Right forelimb (tissue), 1 donor: ENCODE data around the gene SV2C.

ENCODE experiments used
- DNase-seq: peaks from one replicate; pipeline ENCODE4 v3.0.0-alpha.2; 2018

The SV2C gene

DNA sequence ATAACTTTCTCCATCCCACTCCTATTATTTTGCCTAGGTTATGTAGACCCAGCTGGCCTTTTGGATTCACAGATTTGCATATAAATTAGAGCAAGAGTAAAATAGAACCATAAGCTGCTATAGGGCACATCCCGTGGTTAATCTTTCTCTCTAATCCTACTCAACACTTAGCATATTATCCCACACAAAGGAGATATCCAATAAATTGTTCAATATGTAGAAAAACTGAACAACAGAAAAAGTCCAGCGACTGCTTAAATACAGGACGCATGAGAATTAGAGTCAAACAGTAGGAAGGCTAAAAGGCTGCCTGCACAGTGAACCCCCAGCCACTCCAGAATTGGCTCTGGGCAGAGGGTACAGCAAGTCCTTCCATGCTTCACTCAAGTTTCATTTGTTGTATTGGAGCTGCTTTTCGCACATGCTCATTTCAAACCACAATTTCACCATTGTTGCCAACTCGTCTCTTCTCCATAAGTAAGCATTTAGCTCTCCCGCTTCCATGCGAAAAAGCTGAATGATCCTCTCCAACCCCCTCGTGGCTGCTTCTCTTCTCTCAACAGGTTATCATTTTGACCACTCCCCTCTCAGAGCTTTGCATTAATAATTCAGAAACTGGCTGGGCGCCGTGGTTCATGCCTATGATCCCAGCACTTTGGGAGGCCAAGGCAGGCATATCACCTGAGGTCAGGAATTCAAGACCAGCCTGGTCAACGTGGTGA, 305.8 kb downstream of the SV2C start:
- DNase-seq: no peak

DNA sequence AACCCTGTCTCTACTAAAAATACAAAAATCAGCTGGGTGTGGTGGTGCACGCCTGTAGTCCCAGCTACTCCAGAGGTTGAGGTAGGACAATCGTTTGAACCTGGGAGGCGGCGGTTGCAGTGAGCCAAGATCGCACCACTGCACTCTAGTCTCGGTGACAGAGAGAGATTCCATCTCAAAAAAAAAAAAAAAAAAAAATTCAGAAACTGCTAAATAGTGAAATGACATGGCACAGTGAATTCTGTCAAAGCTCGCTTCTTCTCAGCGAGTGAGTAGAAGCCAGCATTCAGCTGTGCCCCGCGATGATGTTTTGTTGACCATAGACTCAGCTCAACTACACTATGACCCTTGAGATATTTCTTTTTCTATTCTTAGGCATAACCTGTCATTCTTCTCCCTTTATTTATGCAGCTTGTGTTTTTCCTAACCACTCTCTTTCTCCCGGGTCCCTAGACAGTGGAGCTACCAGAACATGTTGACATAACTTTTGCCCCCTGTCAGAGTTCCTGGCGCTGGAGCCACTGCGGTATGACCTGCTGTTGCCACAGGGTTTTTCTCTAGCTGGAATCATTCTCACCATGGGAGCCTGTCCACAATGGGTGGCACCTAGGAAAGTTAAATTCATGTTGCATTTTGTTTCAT, 306.5 kb downstream of the SV2C start:
- DNase-seq: no peak

DNA sequence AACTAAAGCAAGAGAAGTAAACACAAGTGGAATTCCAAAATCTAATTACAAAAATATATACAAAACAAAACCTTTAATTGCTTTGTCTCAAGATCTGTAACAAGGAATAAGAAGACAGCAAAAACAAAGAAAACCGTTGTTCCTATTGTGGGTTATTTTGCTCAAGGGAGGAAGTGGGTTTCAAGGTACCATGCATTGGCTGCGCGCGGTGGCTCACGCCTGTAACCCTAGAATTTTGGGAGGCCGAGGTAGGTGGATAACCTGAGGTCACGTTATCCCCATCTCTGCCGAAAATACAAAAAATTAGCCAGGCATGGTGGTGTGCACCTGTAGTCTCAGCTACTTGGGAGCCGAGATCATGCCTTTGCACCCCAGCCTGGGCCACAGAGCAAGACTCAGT, 307.8 kb downstream of the SV2C start:
- no peak for DNase-seq

DNA sequence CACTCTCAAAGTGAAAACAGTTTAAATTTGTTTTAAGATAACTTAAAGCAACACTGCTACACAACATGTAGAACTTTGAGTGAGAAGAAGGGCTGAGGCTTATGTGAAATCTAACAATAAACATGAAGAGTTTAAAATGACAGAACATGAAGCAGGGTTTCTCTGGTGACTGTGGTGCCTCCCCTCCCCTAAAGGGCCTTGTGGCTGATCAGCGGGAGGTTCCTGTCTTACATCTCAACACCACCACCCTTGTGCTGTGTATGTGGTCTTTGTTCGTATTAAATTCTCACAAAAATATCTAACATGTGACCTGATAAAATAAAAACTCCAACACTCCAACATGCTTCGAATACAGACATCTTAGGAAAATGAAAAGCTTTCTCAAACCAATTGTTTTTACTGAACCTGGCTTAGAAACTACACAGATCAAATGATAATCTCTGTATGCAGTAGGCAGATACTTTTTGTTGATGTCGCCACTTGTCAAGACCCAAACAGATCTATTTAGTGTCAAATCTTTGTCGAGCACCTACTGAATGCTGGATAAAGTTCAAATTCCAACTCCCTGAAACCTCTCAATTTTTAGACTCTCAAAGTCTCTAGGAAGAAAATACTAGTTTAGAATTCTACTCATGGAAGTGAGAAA, 310.0 kb downstream of the SV2C start:
- DNase-seq: no peak

DNA sequence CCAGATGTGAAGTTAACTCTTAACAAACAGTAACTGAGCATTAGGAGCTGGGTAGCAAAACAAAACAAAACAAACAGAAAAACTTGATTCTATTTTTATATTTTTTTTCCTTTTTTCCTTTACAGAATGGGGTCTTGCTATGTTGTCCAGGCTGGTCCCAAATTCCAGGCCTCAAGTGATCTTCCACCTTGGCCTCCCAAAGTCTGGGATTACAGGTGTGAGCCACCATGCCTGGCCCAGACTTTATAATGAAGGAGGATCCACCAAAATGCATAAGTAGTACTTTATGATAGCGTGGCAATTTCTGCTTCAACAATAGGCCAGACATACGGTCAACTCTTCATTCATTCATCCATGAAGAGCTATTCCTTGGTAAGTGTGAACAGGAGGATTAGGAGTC, 314.0 kb downstream of the SV2C start:
- no peak for DNase-seq

DNA sequence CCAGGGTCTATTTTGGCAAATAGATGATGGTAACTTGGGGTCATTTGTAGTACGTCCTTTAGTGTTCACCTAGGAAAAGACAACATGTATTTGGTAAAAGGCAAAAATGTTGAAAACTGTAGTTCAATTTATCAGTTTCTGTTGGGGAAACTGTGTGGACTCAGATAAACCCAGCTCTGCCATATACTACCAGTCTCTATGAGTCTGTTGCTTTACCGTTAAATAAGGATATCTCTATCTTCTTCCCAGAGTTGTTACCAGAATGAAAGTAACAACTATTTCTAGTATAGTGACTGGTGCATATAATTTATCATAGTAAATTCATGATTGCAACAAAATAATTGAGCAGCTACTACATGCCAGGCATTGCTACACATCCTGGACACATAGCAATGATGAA, 316.1 kb downstream of the SV2C start:
- no peak for DNase-seq

DNA sequence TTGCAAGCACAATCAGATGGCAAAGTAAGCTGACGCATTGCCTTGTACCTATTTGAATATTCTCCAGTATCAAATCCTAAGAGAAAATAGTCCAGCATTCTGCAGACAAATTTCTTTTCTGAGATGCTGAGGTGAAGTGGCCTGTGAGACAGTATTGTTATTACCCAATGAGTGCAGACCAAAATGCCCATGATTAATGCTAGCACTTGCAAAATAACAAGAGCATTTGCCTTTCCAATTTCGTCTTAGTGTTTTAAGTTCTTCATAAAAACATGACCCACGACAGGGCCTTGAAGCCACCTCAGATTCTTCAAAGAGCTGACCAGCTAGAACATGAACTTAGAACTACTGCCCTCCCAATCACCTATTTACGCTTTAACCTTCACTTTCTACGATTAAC, 317.3 kb downstream of the SV2C start:
- no peak for DNase-seq

DNA sequence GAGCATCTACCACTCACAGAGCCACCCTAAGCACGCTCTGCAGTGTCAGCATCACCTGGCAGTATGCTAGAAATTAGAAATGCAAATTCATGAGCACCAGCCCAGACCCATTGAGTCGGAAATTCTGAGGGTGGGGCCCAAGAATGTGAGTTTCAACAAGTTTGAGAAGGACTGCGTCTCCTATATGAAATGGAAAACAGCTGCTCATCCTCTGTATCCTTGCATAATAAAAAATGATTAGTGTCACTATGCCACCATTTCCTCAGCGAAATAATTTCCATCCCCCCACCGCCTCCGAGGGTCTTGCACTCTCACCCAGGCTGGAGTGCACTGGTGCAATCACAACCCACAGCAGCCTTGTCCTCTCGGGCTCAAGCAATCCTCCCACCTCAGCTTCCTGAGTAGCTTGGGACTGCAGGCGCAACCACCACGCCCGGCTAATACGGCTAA, 318.6 kb downstream of the SV2C start:
- DNase-seq: no peak

DNA sequence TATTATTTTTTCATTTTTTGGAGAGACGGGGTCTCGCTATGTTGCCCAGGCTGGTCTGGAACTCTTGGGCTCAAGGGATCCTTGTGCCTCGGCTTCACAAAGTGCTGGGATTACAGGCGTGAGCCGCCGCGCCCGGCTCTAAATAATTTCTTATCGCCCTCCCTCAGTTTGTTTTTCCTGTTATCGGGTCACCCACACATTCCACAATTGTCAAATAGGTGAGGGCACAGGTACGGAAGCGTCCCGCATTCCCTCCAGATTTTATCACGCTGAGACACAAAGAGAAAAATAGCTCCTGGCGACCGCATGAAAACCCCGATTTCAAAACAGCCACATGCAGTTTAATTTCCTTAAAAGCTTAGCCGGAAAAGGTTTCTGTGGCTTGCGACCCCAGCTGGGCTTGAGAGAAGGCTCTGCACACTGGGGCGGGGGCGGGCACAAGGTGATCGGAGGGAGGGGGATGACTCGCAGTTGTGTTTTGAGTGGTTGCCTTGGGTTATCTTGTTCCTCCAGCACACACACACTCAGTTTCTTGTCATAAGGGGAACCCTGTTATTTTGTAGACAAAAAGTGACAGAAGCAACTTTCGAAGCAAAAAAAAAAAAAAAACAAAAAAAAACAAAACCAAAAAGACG, 319.2 kb downstream of the SV2C start:
- DNase-seq: peak; percentile 67

DNA sequence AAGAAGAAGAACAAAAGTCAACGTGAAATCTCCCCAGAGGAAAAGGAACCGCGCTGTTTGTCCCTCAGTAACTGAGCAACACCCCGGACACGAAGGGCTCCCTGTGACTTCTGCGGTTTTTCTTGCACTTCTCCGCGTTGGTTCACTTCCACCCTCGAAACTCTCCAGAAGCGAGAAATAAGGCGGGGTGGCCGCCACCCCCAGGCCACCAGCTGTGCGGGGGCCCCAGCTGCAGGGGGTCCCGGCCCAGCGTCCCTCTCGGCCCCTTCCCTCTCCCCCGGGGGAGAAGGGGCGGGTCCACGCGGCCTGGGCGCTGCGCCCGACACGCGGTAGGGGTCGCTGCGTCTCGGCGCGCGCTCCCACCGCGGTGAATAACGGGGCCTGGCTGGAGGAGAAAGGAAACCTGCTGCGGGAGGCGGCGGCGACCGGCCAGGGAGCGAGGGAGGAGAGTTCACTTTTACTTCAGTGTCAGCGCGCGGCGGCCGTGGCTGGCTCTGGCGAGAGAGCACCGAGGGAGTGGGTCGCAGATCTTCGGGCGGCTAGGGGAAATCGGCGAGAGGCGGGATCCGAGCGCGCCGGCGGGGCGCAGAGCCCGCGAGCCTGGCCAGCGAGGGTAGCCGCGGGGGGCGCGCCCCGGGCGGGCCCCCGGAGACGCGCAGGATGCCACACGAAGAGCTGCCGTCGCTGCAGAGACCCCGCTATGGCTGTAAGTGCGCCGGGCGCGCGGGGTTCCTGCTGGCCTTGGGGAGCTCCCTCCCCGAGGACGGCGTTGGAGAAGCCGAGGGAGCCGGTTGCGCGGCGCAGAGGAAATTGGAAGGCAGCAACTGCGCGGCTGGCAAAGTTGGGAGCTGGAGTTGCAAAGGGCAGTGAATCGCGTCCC, 319.9 kb downstream of the SV2C start, which contains the start of gene IQGAP2:
TSS of gene IQGAP2 (plus strand) at position 400 of the 880 bp plus-strand sequence. CDS start at position 661, 261 bp downstream.
- DNase-seq: peak; percentile 91
